ENCODE results near the gene NAA11.

- no peak for TF ChIP-seq CTCF (conservative IDR thresholded peaks at IDR 0.05; ENCODE audit: low read length)
- TF ChIP-seq EZH2phosphoT487 (IDR thresholded peaks at IDR 0.05; ENCODE audit: borderline replicate concordance, low read depth, low read length), result no peak
These were observed 16.9 kb downstream of the NAA11 start for GRCh38 chr4:79308971-79309370.
